A673 (cell line): ENCODE results near the gene CCDC78. TPM values are rescaled to one million over a fixed set of nuclear protein-coding genes. Genes with fewer than 3 reads are reported as not detected.

ENCODE experiments used
- BruUV-seq: library from RNA; stranded (reverse); fragments of 400-500 nt; replicated peaks from 2 replicates; lab custom pipeline; 2021; lab: Mats Ljungman, UMichigan
- CTCF ChIA-PET: fragments of 300-600 bp; sonication (Branson Sonifier 250); formaldehyde crosslinking; loops from one replicate; lab custom pipeline; 2022; ENCODE audit warnings: antibody characterized with exemption; lab: Charles Lee
- POLR2A ChIA-PET: fragments of 300-600 bp; sonication (Branson Sonifier 250); formaldehyde crosslinking; loops from one replicate; lab custom pipeline; 2022; ENCODE audit warnings: antibody characterized with exemption; ENCODE audit not compliant: low non-redundant PET; lab: Charles Lee
- DNase-seq: peaks from one replicate; pipeline ENCODE4 v3.0.0-alpha.2; 2015; ENCODE audit warnings: low spot score
- H3K27ac ChIP-seq: fragments of 200-600 bp; sonication (generic); 2 replicates; pipeline ENCODE4 v1.5.1; 2016; ENCODE audit warnings: mixed run types, low read depth, mild to moderate bottlenecking, mixed read lengths, antibody characterized with exemption, low read length; ENCODE audit not compliant: poor library complexity, severe bottlenecking
- H3K27me3 ChIP-seq: fragments of 200-600 bp; sonication (generic); replicated peaks from 2 replicates; pipeline ENCODE4 v1.6.1; 2017; ENCODE audit warnings: mixed run types, low read depth, mild to moderate bottlenecking, mixed read lengths, antibody characterized with exemption, low read length; ENCODE audit not compliant: insufficient read depth, poor library complexity
- H3K36me3 ChIP-seq: fragments of 200-600 bp; sonication (generic); 2 replicates; pipeline ENCODE4 v1.6.1; 2016; ENCODE audit warnings: mixed run types, mild to moderate bottlenecking, mixed read lengths, antibody characterized with exemption, low read length; ENCODE audit not compliant: insufficient read depth, poor library complexity, severe bottlenecking
- H3K4me1 ChIP-seq: fragments of 200-600 bp; sonication (generic); 2 replicates; pipeline ENCODE4 v1.6.1; 2017; ENCODE audit warnings: mixed run types, mild to moderate bottlenecking, mixed read lengths, antibody characterized with exemption, low read length; ENCODE audit not compliant: insufficient read depth, poor library complexity, severe bottlenecking
- H3K4me3 ChIP-seq: fragments of 200-600 bp; sonication (generic); 2 replicates; pipeline ENCODE4 v1.5.1; 2016; ENCODE audit warnings: low read depth, mixed run types, mild to moderate bottlenecking, mixed read lengths, low read length; ENCODE audit not compliant: poor library complexity, severe bottlenecking
- H3K9me3 ChIP-seq: fragments of 200-600 bp; sonication (generic); 2 replicates; pipeline ENCODE4 v1.6.1; 2016; ENCODE audit warnings: mixed run types, low read depth, mild to moderate bottlenecking, mixed read lengths, antibody characterized with exemption, low read length; ENCODE audit not compliant: poor library complexity, severe bottlenecking
- CTCF ChIP-seq: fragments of 300-800, 200-600 bp; sonication (generic); conservative IDR thresholded peaks from 2 replicates; pipeline ENCODE4 v1.5.1; 2017; ENCODE audit warnings: low read depth, mild to moderate bottlenecking, antibody characterized with exemption, low read length, moderate library complexity, mixed read lengths
- EZH2 ChIP-seq: fragments of 200-600 bp; sonication (generic); IDR thresholded peaks from 2 replicates; pipeline ENCODE4 v1.6.1; 2017; ENCODE audit warnings: borderline replicate concordance, low read depth, mild to moderate bottlenecking, mixed read lengths, antibody characterized with exemption, low read length; ENCODE audit not compliant: poor library complexity, severe bottlenecking
- intact Hi-C: fragments of 100-400 bp; cut with micrococcal nuclease; formaldehyde crosslinking; loops from one replicate; pipeline ENCODE4 v1.10.0; 2022; ENCODE audit not compliant: unreplicated experiment
- total RNA-seq: library from RNA; stranded (reverse); gene quantifications from 2 replicates; pipeline ENCODE4 v1.2.3, GENCODE V29; 2021

Gene CCDC78
- total RNA-seq, 1 experiment from 2014 or later: 0.28 TPM

- Histone ChIP-seq H3K36me3 (no peaks in the 10 kb centered on the region), H3K4me1 (no peaks in the 10 kb centered on the region), H3K4me3 (peak within 1 kb of the TSS; percentile 36), H3K27me3 (peaks cover 66% of the 10 kb centered on the region), H3K27ac (no peak within 1 kb of the TSS), H3K9me3 (no peaks in the 10 kb centered on the region)
- ChIA-PET CTCF (no interaction called here), POLR2A (no interaction called here)
- intact Hi-C loops: no loop called here
- TF ChIP-seq CTCF (no peak), EZH2 (no peak)
- peak; percentile 73 for DNase-seq
- BruUV-seq: no TSS peak
These were observed 20.6 kb downstream of the CCDC78 start, which contains the start of gene FBXL16 for GRCh38 chr16:705431-706188. FBXL16 (minus strand) TSS chr16:705801; CDS start chr16:697405, 8,396 bp downstream.

- ChIA-PET CTCF (no interaction called here), POLR2A (no interaction called here)
- H3K4me3 ChIP-seq: peak overlapping the region; percentile 36
- intact Hi-C loops: no loop called here
- TF ChIP-seq CTCF (no peak), EZH2 (peak; percentile 33)
- BruUV-seq: no TSS peak
- no peak for DNase-seq
- H3K4me1 ChIP-seq: no peaks in the 10 kb centered on the region
- no peaks in the 10 kb centered on the region for H3K36me3 ChIP-seq
- H3K27me3 ChIP-seq: peaks cover 73% of the 10 kb centered on the region
- no peaks in the 10 kb centered on the region for H3K9me3 ChIP-seq
- H3K27ac ChIP-seq: no peak overlapping the region
These were observed 21.5 kb downstream of the CCDC78 start for GRCh38 chr16:704552-705380.

GRCh38 chr16:704047-704446 is 22.2 kb downstream of the CCDC78 start:
- CTCF ChIA-PET: no interaction called here
- no peak overlapping the region for H3K27ac ChIP-seq
- intact Hi-C loops: no loop called here
- no peaks in the 10 kb centered on the region for H3K4me1 ChIP-seq
- no peaks in the 10 kb centered on the region for H3K36me3 ChIP-seq
- no peaks in the 10 kb centered on the region for H3K9me3 ChIP-seq
- H3K27me3 ChIP-seq: peaks cover 77% of the 10 kb centered on the region
- no peak for DNase-seq
- POLR2A ChIA-PET: no interaction called here
- no TSS peak for BruUV-seq
- H3K4me3 ChIP-seq: no peak overlapping the region
- TF ChIP-seq CTCF: no peak
- TF ChIP-seq EZH2: no peak
